Measurements from ENCODE around the gene DNM1.

DNA sequence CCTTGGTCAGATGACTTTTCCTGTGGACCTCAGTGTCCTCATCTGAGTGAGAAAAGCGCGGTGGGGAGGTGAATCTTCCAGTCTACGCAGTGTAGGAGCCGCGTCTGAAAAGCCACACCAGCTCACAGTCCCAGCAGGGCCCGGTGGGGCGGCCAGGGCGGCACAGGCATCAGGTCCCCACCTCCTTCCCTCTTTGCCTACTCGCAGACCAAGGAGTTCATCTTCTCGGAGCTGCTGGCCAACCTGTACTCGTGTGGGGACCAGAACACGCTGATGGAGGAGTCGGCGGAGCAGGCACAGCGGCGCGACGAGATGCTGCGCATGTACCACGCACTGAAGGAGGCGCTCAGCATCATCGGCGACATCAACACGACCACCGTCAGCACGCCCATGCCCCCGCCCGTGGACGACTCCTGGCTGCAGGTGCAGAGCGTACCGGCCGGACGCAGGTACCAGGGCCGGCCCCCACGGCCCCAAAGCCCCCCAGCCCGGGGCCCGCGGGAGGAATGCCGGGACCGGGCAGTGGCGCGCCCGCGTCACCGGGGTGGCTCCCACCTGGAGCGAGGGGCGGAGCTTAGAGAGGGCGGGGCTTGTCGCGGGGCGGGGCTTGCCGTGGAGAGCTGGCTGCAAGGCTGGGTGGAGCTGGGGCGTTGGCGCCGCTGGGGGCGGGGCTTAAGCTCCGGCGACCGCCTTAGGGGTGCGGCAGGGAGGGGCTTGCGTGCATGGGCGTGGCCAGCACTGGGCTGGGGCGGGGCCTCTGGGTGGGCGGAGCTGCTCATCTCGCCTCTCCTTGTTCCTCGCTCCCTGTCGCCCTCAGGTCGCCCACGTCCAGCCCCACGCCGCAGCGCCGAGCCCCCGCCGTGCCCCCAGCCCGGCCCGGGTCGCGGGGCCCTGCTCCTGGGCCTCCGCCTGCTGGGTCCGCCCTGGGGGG lies 47.0 kb downstream of the DNM1 start:
- TF ChIP-seq, protein P1, sequence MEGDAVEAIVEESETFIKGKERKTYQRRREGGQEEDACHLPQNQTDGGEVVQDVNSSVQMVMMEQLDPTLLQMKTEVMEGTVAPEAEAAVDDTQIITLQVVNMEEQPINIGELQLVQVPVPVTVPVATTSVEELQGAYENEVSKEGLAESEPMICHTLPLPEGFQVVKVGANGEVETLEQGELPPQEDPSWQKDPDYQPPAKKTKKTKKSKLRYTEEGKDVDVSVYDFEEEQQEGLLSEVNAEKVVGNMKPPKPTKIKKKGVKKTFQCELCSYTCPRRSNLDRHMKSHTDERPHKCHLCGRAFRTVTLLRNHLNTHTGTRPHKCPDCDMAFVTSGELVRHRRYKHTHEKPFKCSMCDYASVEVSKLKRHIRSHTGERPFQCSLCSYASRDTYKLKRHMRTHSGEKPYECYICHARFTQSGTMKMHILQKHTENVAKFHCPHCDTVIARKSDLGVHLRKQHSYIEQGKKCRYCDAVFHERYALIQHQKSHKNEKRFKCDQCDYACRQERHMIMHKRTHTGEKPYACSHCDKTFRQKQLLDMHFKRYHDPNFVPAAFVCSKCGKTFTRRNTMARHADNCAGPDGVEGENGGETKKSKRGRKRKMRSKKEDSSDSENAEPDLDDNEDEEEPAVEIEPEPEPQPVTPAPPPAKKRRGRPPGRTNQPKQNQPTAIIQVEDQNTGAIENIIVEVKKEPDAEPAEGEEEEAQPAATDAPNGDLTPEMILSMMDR (IDR thresholded peaks at IDR 0.05; ENCODE audit: extremely low read depth in 1 of 2, insufficient read depth in 1 of 2, low read depth in 1 of 2, low read length in 2 of 2) = no peak
- TF ChIP-seq POLR2A (IDR thresholded peaks at IDR 0.05; ENCODE audit: low read depth, low read length) = no peak
- TF ChIP-seq POLR2AphosphoS5 (IDR thresholded peaks at IDR 0.05; ENCODE audit: insufficient read depth, low read depth, low read length) = no peak
